HepG2 (cell line): ENCODE measurements around the gene FAF1.

Source experiments
- GATAD2A ChIP-seq: IDR thresholded peaks from 2 replicates; pipeline ENCODE4 v1.6.1; 2016
- HMGXB4 ChIP-seq, 2 experiments: sonication (generic) in 1 of 2; formaldehyde crosslinking in 1 of 2; IDR thresholded peaks; 2 replicates each; pipeline versions ENCODE4 v1.4.0 to v1.6.1; 2018 to 2020; ENCODE audit warnings: missing genetic modification reagents in 2 of 2, borderline replicate concordance in 1 of 2, low read depth in 1 of 2, mild to moderate bottlenecking in 1 of 2, missing biosample characterization in 1 of 2
- JUND ChIP-seq: sonication (generic); formaldehyde crosslinking; IDR thresholded peaks from 2 replicates; pipeline ENCODE4 v1.8.0; 2022; ENCODE audit warnings: mild to moderate bottlenecking, missing genetic modification reagents
- KAT7 ChIP-seq: IDR thresholded peaks from 2 replicates; pipeline ENCODE4 v1.6.1; 2018; ENCODE audit warnings: borderline replicate concordance, missing compliant biosample characterization
- KDM1A ChIP-seq: IDR thresholded peaks from 2 replicates; pipeline ENCODE4 v1.6.1; 2016; ENCODE audit warnings: missing compliant biosample characterization
- MAFK ChIP-seq, 2 experiments: IDR thresholded peaks in 1 of 2; conservative IDR thresholded peaks in 1 of 2; 2 replicates each; pipeline ENCODE4 v1.6.1; 2011; ENCODE audit warnings: improper control_type of control experiment in 2 of 2, low read length in 2 of 2
- MTA1 ChIP-seq: sonication (generic); formaldehyde crosslinking; IDR thresholded peaks from 2 replicates; pipeline ENCODE4 v1.4.0; 2020; ENCODE audit warnings: missing genetic modification reagents, mild to moderate bottlenecking, borderline replicate concordance
- NFRKB ChIP-seq: fragments of 450-650 bp; IDR thresholded peaks from 2 replicates; pipeline ENCODE4 v1.6.1; 2017
- PHF21A ChIP-seq: sonication (generic); formaldehyde crosslinking; IDR thresholded peaks from 2 replicates; pipeline ENCODE4 v1.5.0; 2020; ENCODE audit warnings: mild to moderate bottlenecking, missing genetic modification reagents
- REST ChIP-seq, 2 experiments: IDR thresholded peaks; 2 replicates each; pipeline ENCODE4 v1.6.1; 2011 to 2012; ENCODE audit warnings: low read length in 2 of 2, borderline replicate concordance in 1 of 2, low read depth in 1 of 2, mild to moderate bottlenecking in 1 of 2, moderate library complexity in 1 of 2
- RFXAP ChIP-seq: sonication (generic); formaldehyde crosslinking; IDR thresholded peaks from 2 replicates; pipeline ENCODE4 v1.4.0; 2020; ENCODE audit warnings: missing genetic modification reagents, borderline replicate concordance
- SNAPC2 ChIP-seq: sonication (generic); formaldehyde crosslinking; IDR thresholded peaks from 2 replicates; pipeline ENCODE4 v1.8.1; 2022; ENCODE audit warnings: mild to moderate bottlenecking, missing genetic modification reagents
- ZNF740 ChIP-seq: sonication (generic); formaldehyde crosslinking; IDR thresholded peaks from 2 replicates; pipeline ENCODE4 v1.4.0; 2020; ENCODE audit warnings: missing genetic modification reagents

GRCh38 chr1:50949286-50949982, 10.6 kb downstream of the FAF1 start:
- TF ChIP-seq JUND (CRISPR knock-in tag) (no peak), REST (IDR thresholded peaks at IDR 0.05; ENCODE audit: borderline replicate concordance in 1 of 2, low read depth in 1 of 2, low read length in 2 of 2) (no peak), MAFK (conservative IDR thresholded peaks at IDR 0.05 in 1 of 2, IDR thresholded peaks at IDR 0.05 in 1 of 2; ENCODE audit: low read length in 2 of 2) (no peak), MTA1 (CRISPR knock-in tag) (no peak), NFRKB (no peak), SNAPC2 (no peak), ZNF740 (no peak), KDM1A (CRISPR knock-in tag) (no peak), KAT7 (no peak), RFXAP (CRISPR knock-in tag) (no peak), PHF21A (no peak), HMGXB4 (CRISPR knock-in tag; IDR thresholded peaks at IDR 0.05; ENCODE audit: borderline replicate concordance in 1 of 2, low read depth in 1 of 2) (no peak), GATAD2A (CRISPR knock-in tag) (no peak)
